ENCODE data around the gene DRAM2.

The DRAM2 gene

DNA sequence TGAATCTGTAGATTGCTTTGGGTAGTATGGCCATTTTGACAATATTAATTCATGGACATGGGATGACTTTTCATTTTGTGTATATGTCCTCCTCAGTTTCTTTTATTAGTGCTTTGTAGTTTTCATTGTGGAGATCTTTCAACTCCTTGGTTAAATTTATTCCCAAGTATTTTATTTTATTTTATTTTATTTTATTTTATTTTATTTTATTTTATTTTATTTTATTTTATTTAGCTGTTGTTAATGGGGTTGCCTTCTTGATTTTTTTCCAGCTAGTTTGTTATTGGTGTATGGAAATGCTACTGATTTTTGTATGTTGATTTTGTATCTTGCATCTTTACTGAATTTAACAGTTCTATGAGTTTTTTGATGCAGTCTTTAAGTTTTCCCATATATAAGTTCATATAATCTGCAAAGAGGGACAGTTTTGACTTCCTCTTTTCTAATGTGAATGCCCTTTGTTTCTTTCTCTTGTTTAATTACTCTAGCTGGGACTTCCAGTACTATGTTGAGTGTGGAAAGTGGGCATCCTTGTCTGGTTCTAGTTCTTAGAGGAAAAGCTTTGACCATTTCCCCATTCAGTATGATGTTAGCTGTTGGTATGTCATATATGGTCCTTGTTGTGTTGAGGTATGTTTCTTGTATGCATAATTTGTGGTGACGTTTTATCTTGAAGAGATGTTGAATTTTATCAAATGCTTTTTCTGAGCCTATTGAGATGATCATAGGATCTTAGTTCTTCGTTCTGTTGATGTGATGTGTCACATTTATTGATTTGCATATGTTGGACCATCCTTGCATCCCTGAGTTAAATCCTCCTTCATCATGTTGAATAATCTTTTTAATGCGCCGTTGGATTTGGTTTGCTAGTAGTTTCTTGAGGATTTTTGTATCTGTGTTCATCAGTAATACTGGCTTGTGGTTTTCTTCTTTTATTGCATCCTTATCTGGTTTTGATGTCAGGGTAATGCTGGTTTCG, 14.4 kb upstream of the DRAM2 start:
- no peak for DNase-seq (ENCODE audit: extremely low read depth, low read depth)
- no peak for TF ChIP-seq CTCF (IDR thresholded peaks at IDR 0.05; ENCODE audit: low read depth, low read length)

GRCh38 chr1:111151838-111152237, 11.9 kb upstream of the DRAM2 start:
- DNase-seq (ENCODE audit: extremely low read depth, low read depth) = no peak
- no peak for TF ChIP-seq CTCF (IDR thresholded peaks at IDR 0.05; ENCODE audit: low read depth, low read length)

DNA sequence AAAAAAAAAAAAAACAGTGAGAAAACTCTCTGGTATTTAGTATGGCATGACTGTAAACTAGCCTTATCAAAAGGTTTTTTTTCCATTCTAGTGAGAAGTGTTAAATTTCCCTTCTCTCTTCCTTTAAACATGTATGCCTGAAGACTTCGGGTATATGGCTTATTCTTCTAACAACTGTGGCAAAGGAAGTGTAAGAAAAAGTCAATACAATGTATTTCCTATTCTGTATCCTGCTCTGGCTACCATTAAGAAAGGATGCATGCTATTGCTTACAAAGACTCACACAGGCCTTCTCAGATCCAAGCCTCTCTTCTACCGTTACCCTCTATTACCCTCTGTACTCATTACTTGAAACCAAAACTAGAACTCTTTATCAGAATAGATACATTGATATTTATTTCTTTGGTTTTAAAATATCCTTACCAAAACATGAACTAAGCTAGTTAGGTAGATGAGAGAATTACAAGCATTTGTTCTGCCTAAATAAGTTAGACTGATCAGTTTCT, 8.5 kb upstream of the DRAM2 start:
- TF ChIP-seq CTCF (IDR thresholded peaks at IDR 0.05; ENCODE audit: low read depth, low read length) = no peak
- no peak for DNase-seq (ENCODE audit: extremely low read depth, low read depth)

DNA sequence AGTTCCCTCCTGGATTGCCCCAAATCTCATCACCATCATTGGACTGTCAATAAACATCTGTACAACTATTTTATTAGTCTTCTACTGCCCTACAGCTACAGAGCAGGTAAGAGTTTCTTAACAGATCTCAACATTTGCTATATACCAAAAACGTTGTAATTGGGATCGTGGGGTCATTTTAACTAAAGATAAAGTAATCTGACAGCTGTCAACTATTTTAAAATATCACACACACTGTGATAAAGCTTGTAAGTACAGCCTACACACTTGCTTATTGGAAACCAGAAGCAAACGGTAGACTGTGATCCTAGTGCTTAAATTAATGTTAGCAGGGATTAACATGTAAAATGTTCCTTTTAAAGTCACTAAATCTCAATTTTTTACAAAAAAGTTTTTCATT, 8.1 kb upstream of the DRAM2 start:
- no peak for DNase-seq (ENCODE audit: extremely low read depth, low read depth)
- no peak for TF ChIP-seq CTCF (IDR thresholded peaks at IDR 0.05; ENCODE audit: low read depth, low read length)

DNA sequence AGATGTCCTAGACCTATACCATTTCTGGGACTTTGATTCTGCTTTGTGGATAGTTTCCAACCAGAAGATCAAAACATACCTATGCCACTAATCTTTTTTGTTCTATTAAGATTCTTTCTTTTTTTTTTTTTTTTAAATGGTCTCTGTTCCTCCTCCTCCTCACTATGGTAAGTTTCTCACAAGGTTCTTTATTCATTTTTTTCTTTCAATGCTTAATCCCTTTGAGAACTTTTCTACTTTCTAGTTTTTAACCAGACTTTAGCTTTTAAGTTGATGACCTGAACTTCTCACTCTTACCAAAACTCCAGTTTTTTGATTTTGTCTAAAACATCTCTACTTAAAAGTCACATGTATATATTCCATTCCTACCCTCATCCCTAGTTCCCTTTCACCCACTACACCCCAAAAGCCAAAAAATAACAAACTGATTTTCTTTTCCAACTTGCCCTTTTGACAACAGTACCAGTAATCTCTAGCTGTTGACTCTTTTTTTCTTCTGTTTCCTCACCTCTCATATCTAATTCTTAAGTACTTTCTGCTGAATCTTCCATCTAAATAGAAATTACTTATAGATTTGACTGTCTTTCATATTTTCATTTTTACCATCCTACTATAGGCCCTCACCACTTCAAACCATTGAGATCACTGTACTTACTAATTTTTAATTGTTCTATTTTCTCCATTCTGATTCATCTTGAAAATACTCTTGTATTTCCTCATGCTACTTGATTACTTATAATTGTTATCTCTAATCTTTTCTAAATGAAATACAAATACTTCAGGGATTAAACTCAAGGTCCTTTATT, 6.3 kb upstream of the DRAM2 start:
- TF ChIP-seq CTCF (IDR thresholded peaks at IDR 0.05; ENCODE audit: low read depth, low read length) = no peak

GRCh38 chr1:111145542-111145941, 5.6 kb upstream of the DRAM2 start:
- TF ChIP-seq CTCF (IDR thresholded peaks at IDR 0.05; ENCODE audit: low read depth, low read length) = no peak
- no peak for DNase-seq (ENCODE audit: extremely low read depth, low read depth)

More for the DNA sequence above, 6.3 kb upstream of the DRAM2 start:
- DNase-seq (ENCODE audit: extremely low read depth, low read depth) = no peak
